Lung (tissue), 12 donors: ENCODE data around the gene RINL. TPM values are rescaled to one million over a fixed set of nuclear protein-coding genes. Genes with fewer than 3 reads are reported as not detected.

Experiments used
- ATAC-seq: fragments of 200-7000 bp; cut with Tn5 transposase; one replicate; pipeline ENCODE4 v1.9.1; 2020; ENCODE audit warnings: moderate number of reproducible peaks; ENCODE audit not compliant: insufficient read depth, low FRiP score
- DNase-seq, 3 donors: peaks; one replicate each; pipeline ENCODE4 v3.0.0-alpha.2; 2013 to 2017
- H3K27ac ChIP-seq, 2 donors: one replicate each; pipeline ENCODE4 v1.5.1; 2013; ENCODE audit warnings: mild to moderate bottlenecking in 2 of 2, moderate library complexity in 2 of 2, control low read depth in 1 of 2, inconsistent platforms in 1 of 2, low read depth in 1 of 2, low read length in 1 of 2
- H3K27me3 ChIP-seq, 3 donors: one replicate each; pipeline ENCODE4 v1.5.1; 2013; ENCODE audit warnings: low read length in 2 of 3; ENCODE audit not compliant: control insufficient read depth in 3 of 3, insufficient read depth in 3 of 3
- H3K36me3 ChIP-seq, 4 donors: one replicate each; pipeline ENCODE4 v1.5.1; 2013; ENCODE audit warnings: low read length in 4 of 4, mild to moderate bottlenecking in 1 of 4, moderate library complexity in 1 of 4; ENCODE audit not compliant: control insufficient read depth in 4 of 4, insufficient read depth in 4 of 4
- H3K4me1 ChIP-seq, 5 donors: one replicate each; pipeline ENCODE4 v1.5.1; 2013; ENCODE audit warnings: low read length in 5 of 5, mild to moderate bottlenecking in 2 of 5, moderate library complexity in 1 of 5; ENCODE audit not compliant: control insufficient read depth in 5 of 5, insufficient read depth in 5 of 5
- H3K4me3 ChIP-seq: one replicate; pipeline ENCODE4 v1.5.1; 2013; ENCODE audit warnings: mild to moderate bottlenecking, control low read depth, moderate library complexity
- H3K9ac ChIP-seq, 2 donors: one replicate each; pipeline ENCODE4 v1.5.1; 2013; ENCODE audit warnings: low read length in 2 of 2, control low read depth in 1 of 2; ENCODE audit not compliant: insufficient read depth in 1 of 2
- H3K9me3 ChIP-seq, 4 donors: one replicate each; pipeline ENCODE4 v1.5.1; 2013; ENCODE audit warnings: low read length in 3 of 4, mild to moderate bottlenecking in 1 of 4, moderate library complexity in 1 of 4; ENCODE audit not compliant: control insufficient read depth in 4 of 4, insufficient read depth in 3 of 4
- CTCF ChIP-seq: IDR thresholded peaks from 2 replicates; pipeline ENCODE4 v1.5.1; 2012; ENCODE audit warnings: mild to moderate bottlenecking; ENCODE audit errors: control extremely low read depth, extremely low read depth
- whole genome bisulfite sequencing, 2 donors: extraction: QIAGEN DNeasy Blood & Tissue Kit; methylation state at CpG; one replicate each; pipeline ENCODE4 v1.1.7; 2013; 5-methylcytosine and 5-hydroxymethylcytosine counted together
- polyA plus RNA-seq, 2 donors: library from polyadenylated mRNA; stranded (reverse); fragments of 200-250 nt; gene quantifications; one replicate each; pipeline ENCODE4 v1.2.1, GENCODE V29; 2013
- total RNA-seq, 2 donors: library from RNA; depleted of rRNA in 1 of 2; stranded (reverse); fragments of >200 nt in 1 of 2; gene quantifications; one replicate each; pipeline ENCODE4 v1.2.1, GENCODE V29; 2014 to 2021
- donor health status: control.
- donor health status: control.
- donor health status: Bipolar disorder and iron deficiency.
- donor health status: healthy.
- donor health status: DM: yes; HTN: yes; CAD: no.

RINL gene
- total and polyA plus RNA-seq, 4 donors: 7.0 to 24.0 (median 15.4) TPM

- no peak overlapping the region for H3K27ac ChIP-seq
- no peaks in the 10 kb centered on the region for H3K9me3 ChIP-seq
- peaks cover 0 to 3% (median under 1%) of the 10 kb centered on the region in 4 donors for H3K36me3 ChIP-seq
- no peak for TF ChIP-seq CTCF
- 93% methylated on average over 44 of the region's 44 CpGs for WGBS, 2 donors
- H3K27me3 ChIP-seq: peaks cover 0 to 3% (median 0%) of the 10 kb centered on the region in 3 donors
- no peaks in the 10 kb centered on the region for H3K4me1 ChIP-seq
- H3K9ac ChIP-seq: no peak overlapping the region
- no peak overlapping the region for H3K4me3 ChIP-seq
- ATAC-seq: no peak
- no peak for DNase-seq
Measured at GRCh38 chr19:38915329-38916321, 37.5 kb upstream of the RINL start.

- Histone ChIP-seq H3K4me3 (no peak overlapping the region), H3K27me3 (peaks cover 0 to 3% (median 0%) of the 10 kb centered on the region in 3 donors), H3K36me3 (peaks cover 0 to 6% (median 1%) of the 10 kb centered on the region in 4 donors), H3K4me1 (no peaks in the 10 kb centered on the region), H3K9ac (no peak overlapping the region), H3K9me3 (no peaks in the 10 kb centered on the region), H3K27ac (no peak overlapping the region)
- TF ChIP-seq CTCF: no peak
- ATAC-seq (no peak), DNase-seq (no peak)
- WGBS, 2 donors: 94 to 97% methylated on average over 8 of the region's 8 CpGs
Measured at GRCh38 chr19:38913958-38914357, 35.9 kb upstream of the RINL start.

GRCh38 chr19:38912600-38913514 lies 34.8 kb upstream of the RINL start:
- TF ChIP-seq CTCF: no peak
- no peak overlapping the region for H3K9ac ChIP-seq
- peaks cover 0 to 11% (median 1%) of the 10 kb centered on the region in 4 donors for H3K36me3 ChIP-seq
- DNase-seq (no peak), ATAC-seq (no peak)
- no peaks in the 10 kb centered on the region for H3K9me3 ChIP-seq
- 66 to 71% methylated on average over 12 of the region's 12 CpGs for WGBS, 2 donors
- no peak overlapping the region for H3K27ac ChIP-seq
- no peak overlapping the region for H3K4me3 ChIP-seq
- peaks cover 0 to 3% (median 0%) of the 10 kb centered on the region in 3 donors for H3K27me3 ChIP-seq
- H3K4me1 ChIP-seq: no peaks in the 10 kb centered on the region
